GM18517 (cell line): ENCODE measurements around the gene ERCC8.

Source experiments
- ATAC-seq: cut with Tn5 transposase; IDR thresholded peaks from one replicate; pipeline ENCODE4 v1.9.1; 2021; ENCODE audit warnings: mild to moderate bottlenecking, moderate library complexity; ENCODE audit not compliant: unreplicated experiment

Gene ERCC8

GRCh38 chr5:60841361-60841760 lies 103.5 kb downstream of the ERCC8 start:
- ATAC-seq = no peak

- ATAC-seq = no peak
Observed at GRCh38 chr5:60836131-60836530, 108.7 kb downstream of the ERCC8 start.

- ATAC-seq = no peak
Observed at GRCh38 chr5:60835554-60835953, 109.3 kb downstream of the ERCC8 start.

- no peak for ATAC-seq
Observed at GRCh38 chr5:60833520-60833919, 111.3 kb downstream of the ERCC8 start.

GRCh38 chr5:60830581-60831127 lies 114.2 kb downstream of the ERCC8 start:
- ATAC-seq = peak; percentile 50

GRCh38 chr5:60829490-60830266 lies 115.2 kb downstream of the ERCC8 start:
- ATAC-seq = no peak

GRCh38 chr5:60827201-60827600 lies 117.7 kb downstream of the ERCC8 start:
- no peak for ATAC-seq

- ATAC-seq = peak; percentile 92
Observed at GRCh38 chr5:60826653-60827052, 118.2 kb downstream of the ERCC8 start.
